Adrenal gland (tissue), 5 donors: Measurements from ENCODE around the gene PPP2R2C.

Experiments
- POLR2A ChIP-seq, 2 donors: fragments of 450-650 bp; IDR thresholded peaks; one replicate each; pipeline ENCODE4 v1.6.1; 2017; ENCODE audit warnings: antibody characterized with exemption in 2 of 2, mild to moderate bottlenecking in 2 of 2, moderate library complexity in 1 of 2
- TF ChIP-seq, protein P1 (sequence below), 6 experiments: fragments of 450-650 bp in 4 of 6; fragments of 200-600 bp in 2 of 6; sonication (generic) in 1 of 6; IDR thresholded peaks; 1 replicate in 5 of 6; 2 replicates in 1 of 6; pipeline versions ENCODE4 v1.5.1 to v1.8.0; 2016 to 2021; ENCODE audit warnings: antibody characterized with exemption in 6 of 6, mild to moderate bottlenecking in 2 of 6, moderate library complexity in 1 of 6
- donor health status: DM: no; HTN: no; CAD: no.

DNA sequence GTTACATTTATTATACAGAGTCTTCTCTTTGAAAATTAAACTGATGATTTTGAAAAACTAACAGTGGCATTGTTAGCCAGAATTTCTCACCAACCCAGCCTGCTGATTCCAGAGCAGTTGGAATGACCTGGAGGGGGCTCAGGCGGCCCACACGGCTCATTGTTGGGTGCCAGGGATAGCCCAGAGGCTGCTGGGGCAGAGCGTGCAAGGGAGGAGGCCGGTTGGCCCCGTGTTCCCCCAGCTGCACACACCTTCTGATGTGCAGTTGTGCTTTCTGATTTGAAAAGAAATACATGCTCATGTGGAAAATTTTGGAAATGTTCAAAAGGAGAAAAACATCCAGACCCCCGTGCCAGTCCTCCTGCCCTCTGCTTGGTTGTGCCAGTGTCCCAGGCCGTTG is 182.2 kb downstream of the PPP2R2C start:
- TF ChIP-seq POLR2A (IDR thresholded peaks at IDR 0.05): no peak
- TF ChIP-seq, protein P1, sequence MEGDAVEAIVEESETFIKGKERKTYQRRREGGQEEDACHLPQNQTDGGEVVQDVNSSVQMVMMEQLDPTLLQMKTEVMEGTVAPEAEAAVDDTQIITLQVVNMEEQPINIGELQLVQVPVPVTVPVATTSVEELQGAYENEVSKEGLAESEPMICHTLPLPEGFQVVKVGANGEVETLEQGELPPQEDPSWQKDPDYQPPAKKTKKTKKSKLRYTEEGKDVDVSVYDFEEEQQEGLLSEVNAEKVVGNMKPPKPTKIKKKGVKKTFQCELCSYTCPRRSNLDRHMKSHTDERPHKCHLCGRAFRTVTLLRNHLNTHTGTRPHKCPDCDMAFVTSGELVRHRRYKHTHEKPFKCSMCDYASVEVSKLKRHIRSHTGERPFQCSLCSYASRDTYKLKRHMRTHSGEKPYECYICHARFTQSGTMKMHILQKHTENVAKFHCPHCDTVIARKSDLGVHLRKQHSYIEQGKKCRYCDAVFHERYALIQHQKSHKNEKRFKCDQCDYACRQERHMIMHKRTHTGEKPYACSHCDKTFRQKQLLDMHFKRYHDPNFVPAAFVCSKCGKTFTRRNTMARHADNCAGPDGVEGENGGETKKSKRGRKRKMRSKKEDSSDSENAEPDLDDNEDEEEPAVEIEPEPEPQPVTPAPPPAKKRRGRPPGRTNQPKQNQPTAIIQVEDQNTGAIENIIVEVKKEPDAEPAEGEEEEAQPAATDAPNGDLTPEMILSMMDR (IDR thresholded peaks at IDR 0.05): no peak
